ENCODE results near the gene ADH7.

ADH7 gene

DNA sequence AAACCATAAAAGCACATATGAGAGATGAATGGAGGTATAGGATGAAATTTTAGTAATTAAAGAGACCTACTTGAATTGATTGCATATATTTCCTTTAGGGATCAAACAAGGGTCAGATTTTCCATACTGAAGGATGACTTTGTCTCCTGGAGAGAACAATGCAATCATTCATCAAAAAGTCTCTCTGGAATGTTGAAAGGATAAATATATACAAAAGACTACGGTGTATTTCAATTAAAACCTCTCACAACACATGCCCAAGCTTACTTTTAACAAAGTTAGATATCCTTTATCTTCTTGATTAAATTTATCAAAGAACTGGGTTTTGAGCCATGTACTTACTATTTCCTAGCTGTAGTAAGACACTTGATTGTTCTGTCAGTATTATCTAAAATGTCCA lies 36.8 kb upstream of the ADH7 start:
- TF ChIP-seq, protein P1, sequence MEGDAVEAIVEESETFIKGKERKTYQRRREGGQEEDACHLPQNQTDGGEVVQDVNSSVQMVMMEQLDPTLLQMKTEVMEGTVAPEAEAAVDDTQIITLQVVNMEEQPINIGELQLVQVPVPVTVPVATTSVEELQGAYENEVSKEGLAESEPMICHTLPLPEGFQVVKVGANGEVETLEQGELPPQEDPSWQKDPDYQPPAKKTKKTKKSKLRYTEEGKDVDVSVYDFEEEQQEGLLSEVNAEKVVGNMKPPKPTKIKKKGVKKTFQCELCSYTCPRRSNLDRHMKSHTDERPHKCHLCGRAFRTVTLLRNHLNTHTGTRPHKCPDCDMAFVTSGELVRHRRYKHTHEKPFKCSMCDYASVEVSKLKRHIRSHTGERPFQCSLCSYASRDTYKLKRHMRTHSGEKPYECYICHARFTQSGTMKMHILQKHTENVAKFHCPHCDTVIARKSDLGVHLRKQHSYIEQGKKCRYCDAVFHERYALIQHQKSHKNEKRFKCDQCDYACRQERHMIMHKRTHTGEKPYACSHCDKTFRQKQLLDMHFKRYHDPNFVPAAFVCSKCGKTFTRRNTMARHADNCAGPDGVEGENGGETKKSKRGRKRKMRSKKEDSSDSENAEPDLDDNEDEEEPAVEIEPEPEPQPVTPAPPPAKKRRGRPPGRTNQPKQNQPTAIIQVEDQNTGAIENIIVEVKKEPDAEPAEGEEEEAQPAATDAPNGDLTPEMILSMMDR (IDR thresholded peaks at IDR 0.05; ENCODE audit: low read depth, low read length, poor library complexity, severe bottlenecking) = no peak
- TF ChIP-seq EZH2phosphoT487 (IDR thresholded peaks at IDR 0.05; ENCODE audit: borderline replicate concordance, low read length) = no peak
- no peak overlapping the region for H3K4me2 ChIP-seq (ENCODE audit: low read length)
- no peaks in the 10 kb centered on the region for H3F3A ChIP-seq (ENCODE audit: control insufficient read depth, insufficient read depth)
- H3K4me1 ChIP-seq (ENCODE audit: control insufficient read depth, low read length) = no peaks in the 10 kb centered on the region
- H3K9me3 ChIP-seq (ENCODE audit: control insufficient read depth, insufficient read depth, low read length) = no peaks in the 10 kb centered on the region
- no peak overlapping the region for H3K4me3 ChIP-seq (ENCODE audit: low read length)
- no peak overlapping the region for H3K27ac ChIP-seq (ENCODE audit: low read depth, low read length)
- H3K9me2 ChIP-seq (replicated peaks; ENCODE audit: control insufficient read depth, low read length) = no peaks in the 10 kb centered on the region
- H3K36me3 ChIP-seq (ENCODE audit: control insufficient read depth, low read length) = no peaks in the 10 kb centered on the region
- H3K79me2 ChIP-seq (ENCODE audit: control insufficient read depth, low read length) = no peaks in the 10 kb centered on the region
- no peaks in the 10 kb centered on the region for H3K27me3 ChIP-seq (ENCODE audit: control insufficient read depth, low read length)
- H4K20me1 ChIP-seq (ENCODE audit: control insufficient read depth, insufficient read depth, low read depth, low read length) = no peaks in the 10 kb centered on the region

DNA sequence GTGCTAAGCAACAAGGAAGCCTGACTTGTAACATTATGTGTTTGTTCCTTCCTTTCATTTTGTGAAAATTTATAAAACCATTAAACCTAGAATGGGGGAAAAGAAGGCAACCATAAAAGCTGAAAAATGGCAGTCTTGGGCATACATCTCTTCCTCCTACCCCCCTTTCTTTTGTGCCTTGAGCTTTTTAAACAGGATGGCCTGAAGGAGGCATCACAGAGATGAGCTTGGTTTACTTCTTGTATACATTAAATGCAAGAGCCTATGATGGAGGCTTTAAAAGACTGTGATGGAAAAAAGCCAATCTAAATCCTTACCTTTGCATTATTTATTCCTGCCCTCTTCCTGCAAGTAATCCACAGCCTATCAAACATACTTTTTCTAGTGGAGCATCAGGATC lies 36.2 kb upstream of the ADH7 start:
- no peaks in the 10 kb centered on the region for H4K20me1 ChIP-seq (ENCODE audit: control insufficient read depth, insufficient read depth, low read depth, low read length)
- TF ChIP-seq, protein P1 (IDR thresholded peaks at IDR 0.05; ENCODE audit: low read depth, low read length, poor library complexity, severe bottlenecking) = no peak
- H3K4me2 ChIP-seq (ENCODE audit: low read length) = no peak overlapping the region
- H3K36me3 ChIP-seq (ENCODE audit: control insufficient read depth, low read length) = no peaks in the 10 kb centered on the region
- no peaks in the 10 kb centered on the region for H3K4me1 ChIP-seq (ENCODE audit: control insufficient read depth, low read length)
- H3F3A ChIP-seq (ENCODE audit: control insufficient read depth, insufficient read depth) = no peaks in the 10 kb centered on the region
- H3K27ac ChIP-seq (ENCODE audit: low read depth, low read length) = no peak overlapping the region
- no peaks in the 10 kb centered on the region for H3K9me2 ChIP-seq (replicated peaks; ENCODE audit: control insufficient read depth, low read length)
- H3K9me3 ChIP-seq (ENCODE audit: control insufficient read depth, insufficient read depth, low read length) = no peaks in the 10 kb centered on the region
- H3K79me2 ChIP-seq (ENCODE audit: control insufficient read depth, low read length) = no peaks in the 10 kb centered on the region
- no peaks in the 10 kb centered on the region for H3K27me3 ChIP-seq (ENCODE audit: control insufficient read depth, low read length)
- no peak overlapping the region for H3K4me3 ChIP-seq (ENCODE audit: low read length)

DNA sequence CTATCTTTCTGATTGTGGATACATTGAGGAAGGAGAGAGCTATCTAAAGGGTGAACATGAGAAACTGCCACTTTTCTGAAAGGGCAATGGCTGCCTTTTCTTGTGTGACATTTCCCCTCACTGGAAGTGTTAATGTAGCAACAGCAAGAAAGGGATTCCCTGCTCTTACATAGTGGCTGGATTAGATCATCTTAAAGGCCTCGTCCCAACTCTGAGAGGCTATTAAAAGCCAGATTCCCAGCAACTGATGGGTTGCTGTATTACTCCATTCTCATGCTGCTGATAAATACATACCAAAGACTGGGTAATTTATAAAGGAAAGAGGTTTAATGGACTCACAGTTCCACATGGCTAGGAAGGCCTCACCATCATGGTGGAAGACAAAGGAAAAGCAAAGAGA lies 33.7 kb upstream of the ADH7 start:
- no peak overlapping the region for H3K4me3 ChIP-seq (ENCODE audit: low read length)
- H3K4me1 ChIP-seq (ENCODE audit: control insufficient read depth, low read length) = no peaks in the 10 kb centered on the region
- H3F3A ChIP-seq (ENCODE audit: control insufficient read depth, insufficient read depth) = no peaks in the 10 kb centered on the region
- H3K9me3 ChIP-seq (ENCODE audit: control insufficient read depth, insufficient read depth, low read length) = no peaks in the 10 kb centered on the region
- no peak for TF ChIP-seq EZH2phosphoT487 (IDR thresholded peaks at IDR 0.05; ENCODE audit: borderline replicate concordance, low read length)
- TF ChIP-seq, protein P1 (IDR thresholded peaks at IDR 0.05; ENCODE audit: low read depth, low read length, poor library complexity, severe bottlenecking) = no peak
- no peaks in the 10 kb centered on the region; the same call in 1 of the 2 replicates for H3K27me3 ChIP-seq (ENCODE audit: control insufficient read depth, low read length)
- no peaks in the 10 kb centered on the region for H3K9me2 ChIP-seq (replicated peaks; ENCODE audit: control insufficient read depth, low read length)
- no peak overlapping the region for H3K27ac ChIP-seq (ENCODE audit: low read depth, low read length)
- H3K36me3 ChIP-seq (ENCODE audit: control insufficient read depth, low read length) = no peaks in the 10 kb centered on the region
- H3K4me2 ChIP-seq (ENCODE audit: low read length) = no peak overlapping the region
- H4K20me1 ChIP-seq (ENCODE audit: control insufficient read depth, insufficient read depth, low read depth, low read length) = no peaks in the 10 kb centered on the region
- no peaks in the 10 kb centered on the region for H3K79me2 ChIP-seq (ENCODE audit: control insufficient read depth, low read length)

GRCh38 chr4:99467887-99468286 lies 32.7 kb upstream of the ADH7 start:
- H3K4me3 ChIP-seq (ENCODE audit: low read length) = no peak overlapping the region
- no peaks in the 10 kb centered on the region for H4K20me1 ChIP-seq (ENCODE audit: control insufficient read depth, insufficient read depth, low read depth, low read length)
- TF ChIP-seq, protein P1 (IDR thresholded peaks at IDR 0.05; ENCODE audit: low read depth, low read length, poor library complexity, severe bottlenecking) = no peak
- no peaks in the 10 kb centered on the region for H3K36me3 ChIP-seq (ENCODE audit: control insufficient read depth, low read length)
- H3K27me3 ChIP-seq (ENCODE audit: control insufficient read depth, low read length) = no peaks in the 10 kb centered on the region; the same call in 1 of the 2 replicates
- no peak overlapping the region for H3K4me2 ChIP-seq (ENCODE audit: low read length)
- no peaks in the 10 kb centered on the region for H3K9me3 ChIP-seq (ENCODE audit: control insufficient read depth, insufficient read depth, low read length)
- H3K4me1 ChIP-seq (ENCODE audit: control insufficient read depth, low read length) = no peaks in the 10 kb centered on the region
- H3K79me2 ChIP-seq (ENCODE audit: control insufficient read depth, low read length) = no peaks in the 10 kb centered on the region
- no peaks in the 10 kb centered on the region for H3F3A ChIP-seq (ENCODE audit: control insufficient read depth, insufficient read depth)
- H3K27ac ChIP-seq (ENCODE audit: low read depth, low read length) = no peak overlapping the region
- H3K9me2 ChIP-seq (replicated peaks; ENCODE audit: control insufficient read depth, low read length) = no peaks in the 10 kb centered on the region
